K562 (cell line): ENCODE results near the gene MSX1. TPM values are rescaled to one million over a fixed set of nuclear protein-coding genes. Genes with fewer than 3 reads are reported as not detected.

Source experiments
- ATAC-seq: fragments of 200-7000 bp; cut with Tn5 transposase; 3 replicates; pipeline ENCODE4 v1.9.1; 2020; ENCODE audit warnings: moderate library complexity
- BruUV-seq: library from RNA; stranded (reverse); fragments of 400-500 nt; replicated peaks from 2 replicates; lab custom pipeline; 2021; lab: Mats Ljungman, UMichigan
- CTCF ChIA-PET: fragments of 300-600 bp; formaldehyde crosslinking; extraction: SDS; loops from one replicate; lab custom pipeline; 2021; ENCODE audit warnings: low intra/inter-chr PET ratio; lab: Yijun Ruan, JAX
- POLR2A ChIA-PET: fragments of 300-600, 350-650 bp; sonication (Branson Sonifier 250); formaldehyde crosslinking; extraction: SDS; loops from one replicate; lab custom pipeline; 2021; ENCODE audit warnings: antibody characterized with exemption, inconsistent platforms; lab: Yijun Ruan, JAX
- DNase-seq, 4 experiments: peaks; one replicate each; pipeline versions ENCODE4 v3.0.0 to v3.0.0-alpha.2; 2011 to 2018; ENCODE audit warnings: low spot score in 3 of 4, mixed read lengths in 3 of 4; ENCODE audit errors: extremely low read depth in 1 of 4
- FAIRE-seq: peaks from 2 replicates; lab custom pipeline; 2011; peaks lifted over from hg19 to GRCh38; lab: Jason Lieb, UNC
- H2AFZ ChIP-seq: 2 replicates; pipeline ENCODE4 v1.6.0; 2011; ENCODE audit warnings: low read depth, low read length, control low read depth, inconsistent platforms
- H3K27ac ChIP-seq: fragments of 200-600 bp; 3 replicates; pipeline ENCODE4 v1.8.0; 2011; ENCODE audit warnings: low read depth, mild to moderate bottlenecking, control low read depth, inconsistent platforms, low read length, moderate library complexity, mixed read lengths; ENCODE audit errors: extremely low read depth
- H3K27me3 ChIP-seq, 2 experiments: fragments of 300-600 bp in 1 of 2; 2 replicates in 1 of 2; 3 replicates in 1 of 2; pipeline versions ENCODE4 v1.6.0 to v1.8.0; 2011; ENCODE audit warnings: inconsistent platforms in 2 of 2, low read length in 2 of 2, mild to moderate bottlenecking in 1 of 2, mixed read lengths in 1 of 2, moderate library complexity in 1 of 2; ENCODE audit not compliant: control insufficient read depth in 2 of 2, insufficient read depth in 2 of 2
- H3K36me3 ChIP-seq: fragments of 300-600 bp; 3 replicates; pipeline ENCODE4 v1.8.0; 2011; ENCODE audit warnings: mild to moderate bottlenecking, low read length, inconsistent platforms; ENCODE audit not compliant: control insufficient read depth, insufficient read depth
- H3K4me1 ChIP-seq, 2 experiments: fragments of 200-600 bp in 1 of 2; replicated peaks in 1 of 2; 2 replicates in 1 of 2; 3 replicates in 1 of 2; pipeline versions ENCODE4 v1.5.1 to v1.8.0; 2011; ENCODE audit warnings: inconsistent platforms in 2 of 2, low read length in 2 of 2, mild to moderate bottlenecking in 1 of 2, mixed read lengths in 1 of 2, moderate library complexity in 1 of 2; ENCODE audit not compliant: control insufficient read depth in 2 of 2, insufficient read depth in 2 of 2
- H3K4me2 ChIP-seq: 2 replicates; pipeline ENCODE4 v1.6.1; 2011; ENCODE audit warnings: low read length, control low read depth, inconsistent platforms, mixed read lengths; ENCODE audit not compliant: insufficient read depth
- H3K4me3 ChIP-seq: fragments of 200-600 bp; sonication (generic), shearing (Covaris generic); 2 replicates; pipeline ENCODE4 v1.5.1; 2016; ENCODE audit warnings: control low read depth, inconsistent platforms
- H3K79me2 ChIP-seq: fragments of 200-600 bp; 3 replicates; pipeline ENCODE4 v1.8.0; 2011; ENCODE audit warnings: low read length, inconsistent platforms; ENCODE audit not compliant: control insufficient read depth, insufficient read depth
- H3K9ac ChIP-seq, 2 experiments: 2 replicates each; pipeline versions ENCODE4 v1.6.0 to v1.6.1; 2011; ENCODE audit warnings: low read depth in 2 of 2, low read length in 2 of 2, control low read depth in 1 of 2, inconsistent platforms in 1 of 2, mild to moderate bottlenecking in 1 of 2, mixed read lengths in 1 of 2; ENCODE audit not compliant: insufficient read depth in 1 of 2
- H3K9me1 ChIP-seq: one replicate; pipeline ENCODE4 v1.6.0; 2011; ENCODE audit warnings: inconsistent platforms, mild to moderate bottlenecking, low read length, moderate library complexity; ENCODE audit not compliant: control insufficient read depth, insufficient read depth
- H3K9me3 ChIP-seq: replicated peaks from 2 replicates; pipeline ENCODE4 v1.5.1; 2011; ENCODE audit warnings: low read depth, low read length, inconsistent platforms; ENCODE audit not compliant: control insufficient read depth, insufficient read depth
- H4K20me1 ChIP-seq: replicated peaks from 2 replicates; pipeline ENCODE4 v1.6.1; 2011; ENCODE audit warnings: low read length, inconsistent platforms, mixed read lengths; ENCODE audit not compliant: control insufficient read depth, insufficient read depth
- BRF1 ChIP-seq: IDR thresholded peaks from 3 replicates; pipeline ENCODE4 v1.6.1; 2011; ENCODE audit warnings: borderline replicate concordance, mild to moderate bottlenecking; ENCODE audit not compliant: insufficient read length; ENCODE audit errors: extremely low read depth
- CBFA2T2 ChIP-seq: fragments of 450-650 bp; conservative IDR thresholded peaks from 2 replicates; pipeline ENCODE4 v1.6.1; 2017; ENCODE audit warnings: mild to moderate bottlenecking
- HDGF ChIP-seq: fragments of 450-650 bp; IDR thresholded peaks from 2 replicates; pipeline ENCODE4 v1.6.1; 2016
- MTF1 ChIP-seq: fragments of 250-450 bp; sonication (Bioruptor Pico); IDR thresholded peaks from 2 replicates; pipeline ENCODE4 v1.9.0; 2021; ENCODE audit warnings: moderate library complexity, mild to moderate bottlenecking, inconsistent platforms, borderline replicate concordance
- NFRKB ChIP-seq: fragments of 450-650 bp; IDR thresholded peaks from 2 replicates; pipeline ENCODE4 v1.6.1; 2016; ENCODE audit warnings: low read depth
- NONO ChIP-seq, 2 experiments: fragments of 200-400 bp in 1 of 2; fragments of 450-650 bp in 1 of 2; formaldehyde crosslinking in 1 of 2; IDR thresholded peaks; 2 replicates each; pipeline ENCODE4 v1.6.1; 2017; ENCODE audit warnings: low read depth in 2 of 2, mild to moderate bottlenecking in 2 of 2, moderate library complexity in 2 of 2, low read length in 1 of 2
- PHTF2 ChIP-seq: fragments of 250-450 bp; sonication (Bioruptor Pico); IDR thresholded peaks from 2 replicates; pipeline ENCODE4 v1.5.0; 2021; ENCODE audit warnings: mild to moderate bottlenecking
- RAD21 ChIP-seq, 2 experiments: fragments of 250-450 bp in 1 of 2; fragments of 450-650 bp in 1 of 2; sonication (Bioruptor Pico) in 1 of 2; formaldehyde crosslinking in 1 of 2; IDR thresholded peaks in 1 of 2; conservative IDR thresholded peaks in 1 of 2; 2 replicates each; pipeline versions ENCODE4 v1.4.0 to v1.8.0; 2020 to 2022; ENCODE audit warnings: mild to moderate bottlenecking in 2 of 2, moderate library complexity in 1 of 2
- RAD51 ChIP-seq: fragments of 450-650 bp; IDR thresholded peaks from 2 replicates; pipeline ENCODE4 v1.7.1; 2016; ENCODE audit warnings: low read depth, mild to moderate bottlenecking, borderline replicate concordance
- RBM15 ChIP-seq: fragments of 200-400 bp; formaldehyde crosslinking; IDR thresholded peaks from 2 replicates; pipeline ENCODE4 v1.6.1; 2018; ENCODE audit warnings: mild to moderate bottlenecking, low read length, moderate library complexity; ENCODE audit not compliant: insufficient read depth
- ZNF174 ChIP-seq: fragments of 250-450 bp; sonication (Bioruptor Pico); IDR thresholded peaks from 2 replicates; pipeline ENCODE4 v1.4.0; 2020; ENCODE audit warnings: mild to moderate bottlenecking
- ZNF324 ChIP-seq: fragments of 250-450 bp; sonication (Bioruptor Pico); IDR thresholded peaks from 2 replicates; pipeline ENCODE4 v1.4.0; 2020; ENCODE audit warnings: mild to moderate bottlenecking
- ZNF584 ChIP-seq: fragments of 200-800 bp; sonication (Bioruptor generic); IDR thresholded peaks from 2 replicates; pipeline ENCODE4 v1.6.1; 2016; ENCODE audit warnings: low read depth, mild to moderate bottlenecking, missing genetic modification characterization, missing compliant biosample characterization
- WGBS: fragments of 100-300 bp; shearing (Covaris generic); methylation state at CpG from one replicate; pipeline ENCODE4 v1.1.6; 2016; ENCODE audit warnings: low coverage, mixed read lengths; ENCODE audit not compliant: insufficient coverage; ENCODE audit errors: missing lambda C conversion rate; 5-methylcytosine and 5-hydroxymethylcytosine counted together
- in situ Hi-C: fragments of 300-500 bp; cut with MboI; formaldehyde crosslinking; loops from 4 replicates; pipeline ENCODE4 v1.15.0; 2018; ENCODE audit warnings: inconsistent platforms, mixed read lengths
- intact Hi-C: fragments of 100-400 bp; cut with micrococcal nuclease; formaldehyde crosslinking; loops from 2 replicates; pipeline ENCODE4 v1.14.2; 2022
- polyA plus RNA-seq, 8 experiments: library from polyadenylated mRNA; depleted of rRNA in 4 of 8; stranded (reverse) in 5 of 8; unstranded in 3 of 8; fragments of >200 nt; fragmentation: Nextera tagmentation in 2 of 8; fragmentation: Illumina TruSeq in 1 of 8; extraction: Ambion mirVana in 2 of 8; extraction: Trizol in 1 of 8; gene quantifications; 2 replicates each; pipeline versions ENCODE4 v1.2.1 to v1.2.3, GENCODE V29; 2011 to 2014; ENCODE audit warnings: inconsistent platforms in 1 of 8, missing spikeins in 1 of 8
- total RNA-seq, 7 experiments: library from RNA; depleted of rRNA in 6 of 7; stranded (reverse); fragments of >200 nt in 6 of 7; fragmentation: Illumina TruSeq in 2 of 7; extraction: Trizol in 2 of 7; gene quantifications; 2 replicates each; pipeline versions ENCODE4 v1.2.1 to v1.2.3, GENCODE V29; 2011 to 2021; ENCODE audit warnings: low replicate concordance in 1 of 7
- TF ChIP-seq, protein P1 (sequence below): sonication (generic); formaldehyde crosslinking; IDR thresholded peaks from 2 replicates; pipeline ENCODE4 v1.8.1; 2023; ENCODE audit warnings: mild to moderate bottlenecking, missing genetic modification reagents

The MSX1 gene
- total and polyA plus RNA-seq, 9 of the 15 experiments (the other 6 are each of a cell fraction or from before 2014, with no cell fraction given) = 1.3 to 6.3 (median 2.3) TPM

DNA sequence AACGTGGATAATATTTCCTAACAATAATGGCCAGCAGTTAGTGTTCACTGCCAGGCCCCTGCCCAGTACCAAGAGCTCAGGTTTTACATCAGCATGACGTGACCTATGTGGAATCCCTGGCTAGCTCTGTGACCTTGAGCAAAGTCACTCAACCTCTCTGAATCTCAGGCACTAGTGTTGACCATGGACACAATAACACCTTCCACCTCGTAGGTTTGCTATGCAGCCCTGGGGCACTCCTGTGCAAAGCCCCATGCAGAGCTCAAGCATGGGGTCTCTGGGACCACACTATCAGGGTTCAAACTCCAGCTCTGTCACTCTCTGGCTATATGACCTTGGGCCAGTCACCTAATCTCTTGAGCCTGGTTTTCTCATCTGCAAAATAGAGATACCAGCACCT is 38.7 kb upstream of the MSX1 start:
- TF ChIP-seq HDGF (no peak), RAD21 (CRISPR knock-in tag; conservative IDR thresholded peaks at IDR 0.05 in 1 of 2, IDR thresholded peaks at IDR 0.05 in 1 of 2) (no peak), PHTF2 (CRISPR knock-in tag) (no peak), MTF1 (no peak), NONO (IDR thresholded peaks at IDR 0.05; ENCODE audit: low read depth in 2 of 2, low read length in 1 of 2) (no peak), CBFA2T2 (no peak), ZNF324 (no peak), ZNF174 (CRISPR knock-in tag) (no peak), ZNF584 (CRISPR knock-in tag) (no peak), NFRKB (no peak), RAD51 (no peak), BRF1 (no peak), RBM15 (no peak)
- TF ChIP-seq, protein P1, sequence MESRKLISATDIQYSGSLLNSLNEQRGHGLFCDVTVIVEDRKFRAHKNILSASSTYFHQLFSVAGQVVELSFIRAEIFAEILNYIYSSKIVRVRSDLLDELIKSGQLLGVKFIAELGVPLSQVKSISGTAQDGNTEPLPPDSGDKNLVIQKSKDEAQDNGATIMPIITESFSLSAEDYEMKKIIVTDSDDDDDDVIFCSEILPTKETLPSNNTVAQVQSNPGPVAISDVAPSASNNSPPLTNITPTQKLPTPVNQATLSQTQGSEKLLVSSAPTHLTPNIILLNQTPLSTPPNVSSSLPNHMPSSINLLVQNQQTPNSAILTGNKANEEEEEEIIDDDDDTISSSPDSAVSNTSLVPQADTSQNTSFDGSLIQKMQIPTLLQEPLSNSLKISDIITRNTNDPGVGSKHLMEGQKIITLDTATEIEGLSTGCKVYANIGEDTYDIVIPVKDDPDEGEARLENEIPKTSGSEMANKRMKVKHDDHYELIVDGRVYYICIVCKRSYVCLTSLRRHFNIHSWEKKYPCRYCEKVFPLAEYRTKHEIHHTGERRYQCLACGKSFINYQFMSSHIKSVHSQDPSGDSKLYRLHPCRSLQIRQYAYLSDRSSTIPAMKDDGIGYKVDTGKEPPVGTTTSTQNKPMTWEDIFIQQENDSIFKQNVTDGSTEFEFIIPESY (CRISPR knock-in tag) = no peak
- no TSS peak for BruUV-seq
- no peaks in the 10 kb centered on the region for H3K79me2 ChIP-seq
- FAIRE-seq (no peak), ATAC-seq (no peak), DNase-seq (no peak)
- POLR2A ChIA-PET = interaction anchor here (0.6 to 0.9 kb wide), 2 partner anchors 13 to 129 kb away, joined by 3 to 4 read pairs; no protein-coding TSS in a partner anchor
- intact Hi-C loops = no loop called here
- no peaks in the 10 kb centered on the region for H3K36me3 ChIP-seq
- no peak overlapping the region for H3K27ac ChIP-seq
- no peaks in the 10 kb centered on the region for H3K4me1 ChIP-seq
- no peak overlapping the region for H2AFZ ChIP-seq
- CTCF ChIA-PET = no interaction called here
- WGBS = 0% methylated on average over 3 of the region's 3 CpGs
- H3K4me2 ChIP-seq = no peak overlapping the region
- H3K27me3 ChIP-seq = peaks cover 6 to 11% of the 10 kb centered on the region in 2 experiments; a peak in 4 of 5 replicates
- no peaks in the 10 kb centered on the region for H3K9me3 ChIP-seq
- H3K9ac ChIP-seq = no peak overlapping the region
- no peaks in the 10 kb centered on the region; the same call in 1 of the 2 replicates for H4K20me1 ChIP-seq
- in situ Hi-C loops = no loop called here
- no peaks in the 10 kb centered on the region for H3K9me1 ChIP-seq
- no peak overlapping the region for H3K4me3 ChIP-seq
